Fibroblast of skin of right biceps (primary cell): ENCODE data around the gene TRIAP1.
"Not testable (repeated sequence)": the region's sequence is repeated elsewhere in the genome, so short reads cannot be mapped to it uniquely, and the experiment has no call there.

Experiments used
- DNase-seq: peaks from one replicate; pipeline ENCODE4 v3.0.0-alpha.2; 2013

The TRIAP1 gene

DNA sequence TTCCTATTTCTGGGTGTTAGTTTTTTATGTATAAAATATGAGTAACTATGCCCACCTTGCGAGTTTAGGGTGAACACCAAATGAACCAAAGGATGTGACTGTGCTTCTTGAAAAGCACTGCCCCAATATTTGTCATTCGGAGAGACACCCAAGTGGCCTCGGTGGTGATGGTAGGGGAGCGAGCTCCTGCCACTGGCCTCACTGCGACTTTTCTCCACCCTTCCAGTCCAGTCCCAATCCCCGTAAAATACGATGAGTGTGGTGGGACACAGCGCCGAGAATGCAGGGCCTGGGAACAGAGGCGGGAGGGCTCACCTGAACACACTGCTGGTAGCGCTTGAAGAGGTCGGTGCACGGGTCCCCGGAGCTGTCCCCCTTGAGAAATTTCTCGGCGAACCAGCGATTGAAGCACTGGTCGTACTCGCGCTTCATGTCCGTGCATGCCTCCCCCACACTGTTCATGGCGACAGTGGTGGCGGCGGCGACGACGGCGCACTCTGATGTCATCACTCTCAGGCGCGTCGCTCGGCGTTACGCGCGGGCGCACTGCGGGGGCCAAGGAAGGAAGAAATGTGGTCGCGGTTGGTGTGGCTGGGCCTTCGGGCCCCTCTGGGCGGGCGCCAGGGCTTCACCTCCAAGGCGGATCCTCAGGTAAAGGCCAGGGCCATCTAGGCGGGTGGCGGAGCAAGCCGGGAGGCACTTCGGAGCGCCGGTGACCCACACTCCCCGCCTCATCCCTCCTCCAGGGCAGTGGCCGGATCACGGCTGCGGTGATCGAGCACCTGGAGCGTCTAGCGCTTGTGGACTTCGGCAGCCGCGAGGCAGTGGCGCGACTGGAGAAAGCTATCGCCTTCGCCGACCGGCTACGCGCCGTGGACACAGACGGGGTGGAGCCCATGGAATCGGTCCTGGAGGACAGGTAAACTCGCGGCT is at the start of gene TRIAP1, which contains the start of gene GATC:
TRIAP1 (minus strand) TSS at position 474 of the 933 bp plus-strand sequence; CDS start at position 462, 12 bp downstream.
GATC (plus strand) TSS at position 534 of the 933 bp plus-strand sequence; CDS start at position 571, 37 bp downstream.
- DNase-seq: peak; percentile 81

DNA sequence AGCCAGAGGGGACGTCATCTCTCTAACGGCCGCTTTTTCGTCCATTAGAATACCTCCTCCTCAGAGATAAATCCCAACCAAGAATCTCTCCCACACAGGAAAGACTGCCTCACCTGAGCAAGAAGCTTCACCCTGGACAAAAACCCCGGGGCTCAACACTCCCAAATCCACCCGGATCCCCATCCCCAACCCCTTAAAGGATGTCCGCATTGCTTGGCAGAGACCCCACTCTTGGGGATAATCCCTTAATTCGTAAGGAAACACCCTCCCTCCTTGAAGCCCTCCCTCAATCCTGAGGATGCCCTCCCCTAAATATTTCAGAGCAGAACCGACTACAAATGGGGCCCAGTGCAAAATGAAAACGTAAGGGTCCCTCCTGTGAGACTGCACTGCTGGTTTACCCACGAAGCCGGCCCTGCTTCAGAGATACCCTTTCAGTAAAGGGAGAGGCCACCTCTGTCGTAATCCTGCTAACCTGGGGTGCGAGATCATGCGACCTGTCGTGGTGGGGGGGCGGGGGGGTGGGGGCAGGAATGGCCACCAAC is 49.1 kb upstream of the TRIAP1 start:
- no peak for DNase-seq

DNA sequence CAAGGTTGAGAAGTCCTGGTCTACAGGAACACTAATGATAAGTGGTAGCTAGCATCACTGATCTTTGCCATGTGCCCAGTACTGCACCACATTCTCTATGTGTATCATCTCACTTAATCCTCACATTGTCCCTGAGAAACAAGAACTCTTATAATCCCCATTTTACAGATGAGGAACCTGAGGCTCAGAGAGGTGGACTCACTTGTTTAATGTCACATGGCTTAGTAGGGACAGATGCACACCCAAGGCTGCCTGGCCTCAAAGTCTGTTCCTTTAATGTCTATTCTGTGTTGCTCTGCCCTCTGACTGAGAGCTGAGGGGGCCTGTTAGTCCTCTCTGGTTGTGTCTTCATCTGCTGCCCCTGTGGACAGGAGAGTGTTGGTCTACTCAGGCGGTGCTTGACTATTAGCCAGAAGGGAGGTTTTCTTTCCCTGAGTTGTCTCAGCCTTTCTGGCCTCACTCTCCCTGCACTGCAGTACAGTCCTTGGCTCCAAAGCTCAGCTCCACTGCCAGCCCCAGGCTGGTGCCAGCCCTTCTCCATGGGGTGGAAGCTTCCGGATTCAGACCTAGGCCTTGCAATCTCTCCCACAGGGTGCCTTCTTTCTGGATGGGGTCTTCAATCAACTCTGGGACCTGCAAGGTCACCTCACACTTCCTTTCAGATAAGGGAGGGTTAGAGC is 44.8 kb upstream of the TRIAP1 start:
- no peak for DNase-seq

DNA sequence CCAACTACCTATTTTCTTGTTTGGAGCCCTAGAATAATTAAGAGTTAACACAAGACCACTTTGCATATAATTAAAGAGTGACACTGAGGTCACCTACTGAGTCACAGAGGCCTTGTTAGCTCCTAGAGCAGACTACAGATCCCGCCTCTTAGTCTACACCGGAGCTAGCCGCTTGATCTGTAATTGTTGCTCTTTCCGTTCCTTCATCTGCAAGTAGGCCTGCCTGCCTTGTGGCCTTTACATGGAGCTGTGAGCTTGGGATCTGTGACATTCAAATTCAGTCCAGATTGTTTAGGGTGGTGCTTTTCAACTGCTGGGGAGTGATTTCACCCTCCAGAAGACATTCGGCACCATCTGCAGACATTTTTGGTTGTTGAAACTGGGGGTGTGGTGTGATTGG is 44.1 kb upstream of the TRIAP1 start:
- no peak for DNase-seq

DNA sequence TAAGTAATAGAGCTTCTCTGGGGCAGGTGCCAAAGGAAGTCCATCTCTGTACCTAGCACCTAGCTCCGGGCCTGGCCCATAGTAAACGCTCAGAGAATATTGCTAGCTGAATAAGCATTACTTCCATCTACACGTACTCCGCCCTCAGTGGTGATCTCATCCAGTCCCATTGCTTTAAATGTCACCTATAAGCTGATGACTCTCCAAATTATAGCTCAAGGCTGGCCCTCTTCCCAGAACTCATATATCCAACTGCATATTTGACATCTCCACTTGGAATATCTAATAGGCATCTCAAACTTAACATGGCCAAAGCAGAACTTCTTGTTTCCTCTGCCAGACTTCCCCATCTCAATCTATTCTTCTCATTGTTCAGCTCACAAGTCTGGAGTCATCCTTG is 42.8 kb upstream of the TRIAP1 start:
- DNase-seq: peak; percentile 53

DNA sequence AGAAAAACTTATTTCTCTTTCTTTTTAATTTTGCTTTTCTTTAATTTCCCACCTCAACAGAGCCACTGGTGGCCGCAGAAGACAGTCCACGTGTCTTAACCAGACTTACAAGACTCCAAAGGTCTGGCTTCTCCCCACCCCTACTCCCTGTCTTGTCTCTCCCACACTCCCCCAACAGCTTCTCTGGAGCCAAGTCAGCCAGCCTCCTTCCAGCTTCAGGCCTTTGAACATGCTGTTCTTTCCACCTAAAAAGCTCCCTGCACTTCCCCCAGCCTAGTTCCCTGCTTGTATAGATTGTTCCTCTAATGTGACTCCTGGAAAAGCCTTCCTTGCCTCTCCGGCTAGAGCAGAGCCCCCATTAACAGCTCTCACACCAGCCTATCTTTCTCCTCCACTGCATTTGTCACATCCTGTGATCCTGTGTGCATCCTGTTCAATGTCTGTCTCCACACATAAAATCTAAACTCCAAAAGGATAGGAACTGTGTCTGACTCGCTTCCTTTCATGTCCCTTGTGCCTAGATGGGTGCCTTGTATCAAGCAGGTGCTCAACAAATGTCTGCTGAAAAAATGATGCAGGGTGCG is 42.0 kb upstream of the TRIAP1 start:
- DNase-seq: no peak

DNA sequence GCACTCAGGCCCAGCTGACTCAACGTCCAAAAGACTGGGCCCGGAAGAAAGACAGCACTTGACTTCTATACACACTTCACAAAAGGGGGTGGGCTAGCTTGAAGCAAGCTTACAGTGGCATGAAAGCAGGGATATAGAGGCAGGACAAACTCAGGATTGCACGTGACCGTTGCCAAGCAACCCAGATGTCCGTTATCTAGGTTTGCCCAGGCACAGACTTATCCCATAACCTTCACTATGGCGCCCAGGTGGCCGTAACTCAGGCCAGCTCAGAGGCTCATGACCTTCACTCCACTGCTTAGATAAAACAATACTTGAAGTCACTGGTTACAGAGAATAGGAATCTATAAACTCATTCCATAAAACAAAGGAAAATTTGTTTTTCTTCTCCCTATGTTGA is 41.4 kb upstream of the TRIAP1 start:
- not testable (repeated sequence) for DNase-seq

DNA sequence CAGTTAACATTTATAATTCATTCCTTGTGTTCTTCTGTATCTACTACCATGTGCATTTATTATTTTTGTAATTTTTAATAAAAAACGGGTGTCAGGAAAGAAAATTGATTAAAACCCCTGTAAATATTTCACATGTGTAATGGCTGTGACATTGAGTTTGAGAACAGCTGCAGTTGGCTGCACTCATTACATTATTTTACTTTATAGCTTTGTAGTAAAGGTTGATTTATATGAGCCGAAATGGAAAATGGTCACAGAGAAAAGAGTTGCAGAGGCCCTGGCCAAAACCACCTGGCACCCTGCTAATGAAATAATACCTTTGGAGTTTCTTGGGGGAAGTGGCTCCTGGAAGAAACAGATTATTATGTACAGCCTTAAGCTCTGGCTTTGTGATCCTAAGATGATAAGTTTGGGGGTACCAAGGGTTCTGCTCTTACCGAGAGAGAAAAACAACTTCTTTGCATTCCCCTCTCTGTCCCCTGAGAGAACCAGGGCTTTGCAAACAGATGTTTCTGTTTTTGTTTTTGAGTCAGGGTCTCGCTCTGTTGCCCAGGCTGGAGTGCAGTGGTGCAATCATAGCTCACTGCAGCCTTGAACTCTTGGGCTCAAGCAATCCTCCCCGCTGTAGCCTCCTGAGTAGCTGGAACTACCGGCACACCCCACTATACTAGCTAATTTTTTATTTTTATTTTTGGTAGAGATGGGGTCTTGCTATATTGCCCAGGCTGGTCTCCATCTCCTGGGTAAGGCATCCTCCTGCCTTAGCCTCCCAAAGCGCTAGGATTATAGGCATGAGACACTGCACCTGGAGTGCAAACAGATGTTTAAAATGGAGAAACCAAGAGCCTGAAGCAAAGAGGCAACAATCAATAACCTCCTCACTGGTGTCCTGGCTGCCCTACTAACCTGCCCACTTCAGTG is 40.0 kb upstream of the TRIAP1 start:
- DNase-seq: no peak

DNA sequence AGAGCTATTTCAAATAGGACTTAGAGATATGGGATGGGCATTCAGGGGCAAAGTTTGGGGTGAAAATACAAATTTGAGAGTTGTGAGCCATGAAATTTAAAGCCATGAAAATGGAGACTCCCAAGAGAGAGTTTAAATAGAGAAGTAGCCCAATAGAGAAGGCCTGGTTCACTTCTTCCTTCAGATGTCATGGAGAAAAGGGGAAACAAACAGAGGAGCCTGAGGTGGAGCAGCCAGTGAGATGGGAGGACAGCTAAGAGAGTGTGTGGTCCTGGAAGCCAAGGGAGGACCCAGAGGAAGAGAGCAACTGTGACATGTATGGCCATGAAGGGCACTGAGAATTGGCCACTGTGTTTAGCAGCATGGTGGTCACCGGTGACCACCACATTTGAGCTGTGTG is 37.4 kb upstream of the TRIAP1 start:
- no peak for DNase-seq

DNA sequence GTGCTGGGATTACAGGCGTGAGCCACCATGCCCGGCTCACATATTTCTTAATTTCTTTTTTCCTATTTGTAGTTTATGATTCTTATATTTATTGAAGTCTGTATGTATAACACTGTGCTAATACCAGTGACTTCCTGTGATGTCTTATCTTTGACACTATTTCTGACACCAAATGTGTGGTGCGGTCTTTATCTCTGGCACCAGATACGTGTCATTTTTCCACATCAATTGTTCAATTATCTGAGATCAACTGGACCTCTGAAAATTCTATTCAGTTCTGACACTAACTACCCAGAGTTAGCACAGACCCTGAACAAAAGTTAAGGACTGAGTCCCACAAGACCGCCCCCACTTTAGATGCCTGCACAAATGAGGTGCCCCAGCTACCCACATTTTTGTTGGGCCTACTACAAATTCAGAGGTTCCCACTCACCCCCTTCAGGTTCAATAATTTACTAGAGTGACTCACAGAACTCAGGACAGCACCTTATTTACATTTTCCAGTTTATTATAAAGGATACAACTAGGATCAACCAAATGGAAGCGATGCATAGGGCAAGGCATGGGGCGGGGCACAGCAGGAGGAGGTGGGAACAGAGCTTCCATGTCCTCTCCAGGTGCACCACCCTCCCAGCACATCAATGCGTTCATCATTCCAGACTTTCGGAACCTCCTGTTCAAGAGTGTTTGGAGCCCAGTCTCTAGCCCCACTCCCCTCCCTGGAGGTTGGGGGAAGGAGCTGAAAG is 35.0 kb upstream of the TRIAP1 start:
- no peak for DNase-seq

DNA sequence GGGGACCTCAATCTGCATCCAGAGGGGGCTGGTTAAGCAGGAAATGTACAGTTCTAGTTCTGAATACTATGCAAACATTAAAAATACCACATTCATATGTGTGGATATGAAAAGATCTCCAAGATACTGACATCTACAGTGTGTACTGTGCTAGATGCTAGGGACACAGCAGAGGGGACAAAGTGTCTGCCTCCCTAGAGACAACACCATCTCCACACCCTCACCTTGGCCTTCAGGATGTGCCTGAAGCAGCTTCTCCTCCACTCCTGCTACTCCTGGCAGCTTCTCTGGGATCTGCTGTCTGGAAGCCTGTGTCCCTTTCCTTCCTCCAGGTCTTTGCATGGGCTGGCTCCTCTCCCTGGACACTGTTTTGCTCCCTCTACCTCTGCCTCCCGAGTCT is 34.0 kb upstream of the TRIAP1 start:
- DNase-seq: no peak

DNA sequence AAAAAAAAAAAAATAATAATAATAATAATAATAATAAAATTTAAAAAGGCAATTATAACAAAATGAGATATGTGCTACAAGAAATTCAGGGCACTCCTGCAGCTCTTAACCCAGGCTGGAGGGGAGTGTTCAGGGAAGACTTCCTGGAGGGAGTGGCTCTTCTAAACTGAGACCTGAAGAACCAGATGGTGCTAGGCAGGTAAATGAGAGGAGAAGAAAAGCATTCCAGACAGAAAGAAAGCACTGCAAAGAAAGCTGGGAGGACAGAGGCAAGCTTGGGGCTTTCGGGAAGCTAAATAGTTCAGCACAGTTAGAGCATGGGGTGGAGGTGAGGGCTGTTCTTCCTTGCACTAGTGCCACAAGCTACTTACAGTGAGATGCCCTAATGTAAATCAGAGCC is 33.3 kb upstream of the TRIAP1 start:
- no peak for DNase-seq

DNA sequence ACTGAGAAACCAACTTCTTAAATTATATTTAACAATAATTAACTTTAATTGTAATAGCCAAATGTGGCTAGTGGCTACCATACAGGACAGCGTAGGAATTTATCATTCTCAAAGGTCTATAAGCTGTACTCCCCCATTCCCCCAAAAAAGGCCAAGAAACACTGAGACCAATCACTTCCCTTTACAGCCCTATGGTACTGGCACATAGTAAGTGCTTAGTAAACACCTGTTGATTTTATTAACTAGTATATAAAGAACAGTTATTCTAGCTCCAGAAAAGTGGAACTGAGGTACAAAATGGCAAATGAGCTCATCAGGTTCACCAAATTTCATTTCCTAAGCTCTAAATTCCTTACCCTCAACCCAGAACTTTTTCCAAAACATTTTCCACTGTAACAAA is 29.5 kb upstream of the TRIAP1 start:
- no peak for DNase-seq

DNA sequence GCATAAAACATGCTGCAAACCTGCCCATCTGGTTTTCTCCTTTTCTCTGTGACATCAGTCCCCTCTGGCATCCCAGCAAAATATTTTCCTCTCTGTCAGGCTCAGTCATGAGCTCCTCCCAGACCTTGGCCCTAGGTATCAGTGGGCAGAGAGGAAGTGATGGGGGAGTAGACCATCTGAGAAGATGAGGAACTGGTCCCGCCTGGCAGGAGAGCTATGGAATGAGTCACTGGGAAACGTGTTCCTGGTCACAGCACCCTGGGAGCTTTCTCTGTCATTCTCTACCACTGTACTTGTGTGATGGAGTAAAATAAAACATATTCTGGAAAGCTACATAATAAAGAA is 28.4 kb upstream of the TRIAP1 start:
- DNase-seq: peak; percentile 83

DNA sequence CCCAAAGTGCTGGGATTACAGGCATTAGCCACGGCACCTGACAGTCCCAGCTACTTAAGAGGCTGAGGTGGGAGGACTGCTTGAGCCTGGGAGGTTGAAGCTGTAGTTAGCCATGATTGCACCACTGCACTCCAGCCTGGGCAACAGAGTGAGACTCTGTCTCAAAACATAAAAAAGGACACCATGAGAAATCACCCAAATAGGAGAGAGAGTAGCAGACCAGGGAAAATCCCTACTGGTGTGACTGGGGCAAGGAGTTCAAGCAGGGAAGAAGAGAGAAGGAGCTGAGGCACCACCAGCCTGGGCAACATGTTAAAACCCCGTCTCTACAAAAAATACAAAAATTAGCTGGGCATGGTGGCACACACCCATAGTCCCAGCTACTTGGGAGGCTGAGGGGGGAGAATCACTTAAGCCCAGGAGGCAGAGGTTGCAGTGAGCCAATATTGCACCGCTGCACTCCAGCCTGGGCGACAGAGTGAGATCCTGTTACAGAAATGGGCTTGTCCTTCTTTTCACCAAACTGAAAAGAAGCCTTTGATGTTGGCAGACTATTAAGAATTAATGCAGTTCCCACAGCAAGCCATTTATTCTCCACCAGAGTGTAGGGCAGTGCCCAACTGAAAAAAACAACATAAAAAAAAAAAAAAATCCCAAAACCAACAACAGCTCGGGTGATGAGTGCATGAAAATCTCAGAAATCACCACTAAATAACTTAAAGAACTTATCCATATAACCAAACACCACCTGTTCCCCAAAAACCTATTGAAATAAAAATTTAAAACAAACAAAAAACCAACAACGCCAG is 27.8 kb upstream of the TRIAP1 start:
- no peak for DNase-seq

DNA sequence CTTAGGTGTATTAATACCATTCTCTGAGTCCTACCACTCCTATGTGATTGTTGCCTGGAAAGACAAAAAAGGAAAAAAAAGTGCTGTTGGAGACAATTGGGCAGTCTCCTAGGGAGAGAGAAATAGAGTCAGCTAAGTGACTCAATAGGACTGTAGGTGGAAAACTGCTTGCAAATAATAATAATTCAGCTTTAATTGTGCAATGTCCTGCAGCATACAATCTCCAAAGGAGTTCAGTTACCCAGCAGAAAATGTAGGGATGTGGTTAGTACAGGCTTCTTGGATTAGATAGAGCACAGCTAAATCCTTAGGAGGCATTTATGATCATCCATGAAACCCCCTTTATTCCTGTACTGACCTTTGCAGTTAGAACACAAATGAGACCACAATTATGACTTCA is 26.3 kb upstream of the TRIAP1 start:
- DNase-seq: no peak

DNA sequence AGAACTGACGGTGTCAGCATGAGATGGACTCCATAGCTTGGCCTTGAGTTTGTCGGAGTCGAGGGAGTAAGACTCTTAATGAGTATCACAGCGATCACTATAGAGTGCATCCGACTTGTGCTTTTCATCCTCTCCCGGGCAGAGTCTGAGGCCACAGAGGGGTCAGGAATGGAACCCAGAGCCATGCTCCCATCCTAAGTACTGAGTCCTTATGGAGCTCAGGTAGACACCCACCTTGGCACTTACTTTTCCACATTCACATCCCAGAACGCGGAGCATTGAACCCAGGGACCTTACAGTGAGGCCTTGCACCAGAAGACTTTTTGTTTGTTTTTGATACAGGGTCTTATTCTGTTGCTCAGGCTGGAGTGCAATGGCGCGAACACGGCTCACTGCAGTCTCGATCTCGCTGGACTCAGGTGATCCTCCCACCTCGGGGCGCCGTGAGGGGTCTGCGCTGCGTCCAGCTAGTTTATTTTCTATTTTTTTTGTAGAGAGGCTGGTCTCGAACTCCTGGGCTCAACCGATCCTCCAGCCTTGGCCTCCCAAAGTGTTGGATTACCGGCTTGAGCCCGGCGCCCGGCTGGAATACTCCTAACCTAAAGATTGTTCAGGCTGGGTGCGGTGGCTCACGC is 24.1 kb upstream of the TRIAP1 start:
- DNase-seq: peak; percentile 19

DNA sequence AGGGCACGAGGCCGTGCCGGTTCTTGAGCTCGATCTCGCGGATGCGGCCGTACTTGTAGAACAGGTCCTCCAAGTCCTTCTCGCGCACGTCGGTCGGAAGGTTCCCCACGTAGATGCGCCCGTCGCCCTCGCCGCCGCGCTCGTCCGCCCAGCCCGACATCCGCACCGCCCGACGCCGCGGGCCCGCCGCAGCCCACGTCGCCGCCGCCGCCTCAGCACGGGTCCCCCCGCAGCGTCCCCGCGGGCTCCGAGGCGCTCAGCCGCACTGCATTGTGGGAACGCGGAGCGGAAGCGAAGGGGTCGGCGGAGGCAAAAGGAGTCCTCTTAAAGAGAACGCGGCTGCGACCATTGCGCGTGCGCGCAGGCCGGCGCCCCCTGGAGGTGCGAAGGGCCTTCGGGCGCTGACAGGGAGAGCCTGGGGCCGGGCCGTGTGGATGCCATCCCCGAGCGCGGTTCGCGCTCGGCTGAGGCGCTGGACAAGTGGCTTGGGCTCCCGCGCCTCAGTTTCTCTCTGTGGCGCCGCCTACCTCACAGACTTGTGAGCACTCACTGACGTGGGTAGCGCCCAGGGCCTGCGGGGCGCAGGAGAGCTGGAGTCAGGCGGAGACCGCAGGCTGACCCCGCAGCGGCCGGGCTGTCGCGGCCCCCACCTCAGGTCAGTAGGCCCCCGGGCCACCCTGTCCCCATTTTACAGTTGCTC is 23.4 kb upstream of the TRIAP1 start, which contains the start of gene SRSF9:
SRSF9 (minus strand) TSS at position 299 of the 700 bp plus-strand sequence; CDS start at position 160, 139 bp downstream.
- DNase-seq: peak; percentile 97

DNA sequence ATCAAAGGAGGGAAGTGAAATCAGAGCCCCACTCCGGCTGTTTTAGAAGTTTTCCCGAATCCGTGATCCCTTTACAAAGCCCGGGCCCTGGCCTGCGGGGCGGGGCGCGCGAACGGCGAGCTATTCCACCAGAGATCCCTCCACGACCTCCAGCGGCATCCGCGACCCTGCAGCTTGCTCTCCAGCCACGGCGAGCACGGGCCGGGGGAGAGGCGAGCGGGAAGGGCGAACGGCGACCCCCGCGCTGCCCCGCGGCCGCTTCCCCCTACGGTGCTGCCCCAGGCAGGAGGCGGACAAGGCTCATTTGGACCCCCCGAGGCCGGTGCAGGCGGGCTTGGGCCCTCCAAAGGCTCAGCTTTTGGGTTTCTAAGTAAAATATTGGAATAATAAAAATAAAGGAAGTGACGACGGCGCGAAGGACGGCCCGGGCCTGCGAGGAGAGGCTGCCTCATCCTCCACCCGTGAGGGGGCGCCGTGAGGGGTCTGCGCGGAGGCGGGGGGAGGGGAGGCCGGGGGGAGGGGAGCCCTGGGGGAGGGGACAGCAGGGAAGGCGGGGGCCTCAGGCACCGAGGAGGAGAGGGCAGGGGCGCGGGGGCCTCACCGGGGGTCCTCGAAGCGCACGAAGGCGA is 22.8 kb upstream of the TRIAP1 start:
- DNase-seq: no peak
